ENCODE measurements around the gene TCF25.

The TCF25 gene

DNA sequence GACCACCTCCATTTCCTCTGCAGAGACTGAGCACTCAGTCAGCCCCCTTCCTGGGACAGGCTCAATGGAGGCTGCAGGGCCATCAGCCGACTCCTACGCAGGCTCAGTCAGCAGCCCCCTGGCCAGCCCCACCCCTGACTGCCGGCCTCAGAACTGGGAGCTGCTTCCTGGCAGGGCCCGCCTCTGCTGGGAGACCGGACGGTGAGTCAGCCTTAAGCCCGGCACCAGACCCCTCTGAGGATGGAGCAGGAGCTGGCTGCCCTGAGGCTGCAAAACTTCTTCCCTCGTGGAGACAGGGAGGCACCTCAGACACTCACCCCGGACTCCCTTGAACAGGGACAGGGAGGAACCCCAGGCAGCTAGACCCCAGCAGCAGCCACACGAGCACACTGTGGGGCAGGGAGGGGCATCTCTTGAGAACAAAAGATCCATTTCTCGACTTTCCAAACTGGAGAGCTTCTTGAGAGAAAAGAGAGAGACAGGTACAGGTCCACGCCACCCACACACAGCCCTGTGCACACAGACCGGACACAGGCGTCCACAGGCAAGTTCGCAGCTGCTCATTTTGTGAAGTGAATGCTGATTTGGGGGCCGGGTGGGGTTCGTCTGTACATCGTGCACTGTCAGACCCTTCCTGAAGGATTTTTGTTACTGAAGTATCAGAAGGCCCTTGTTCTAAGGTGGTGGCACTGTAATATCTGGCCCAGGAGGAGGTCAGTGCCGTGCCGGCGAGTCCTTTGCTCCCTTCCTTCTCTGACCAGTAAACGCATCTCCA lies 48.5 kb downstream of the TCF25 start (continued):
- TF ChIP-seq, protein P1, sequence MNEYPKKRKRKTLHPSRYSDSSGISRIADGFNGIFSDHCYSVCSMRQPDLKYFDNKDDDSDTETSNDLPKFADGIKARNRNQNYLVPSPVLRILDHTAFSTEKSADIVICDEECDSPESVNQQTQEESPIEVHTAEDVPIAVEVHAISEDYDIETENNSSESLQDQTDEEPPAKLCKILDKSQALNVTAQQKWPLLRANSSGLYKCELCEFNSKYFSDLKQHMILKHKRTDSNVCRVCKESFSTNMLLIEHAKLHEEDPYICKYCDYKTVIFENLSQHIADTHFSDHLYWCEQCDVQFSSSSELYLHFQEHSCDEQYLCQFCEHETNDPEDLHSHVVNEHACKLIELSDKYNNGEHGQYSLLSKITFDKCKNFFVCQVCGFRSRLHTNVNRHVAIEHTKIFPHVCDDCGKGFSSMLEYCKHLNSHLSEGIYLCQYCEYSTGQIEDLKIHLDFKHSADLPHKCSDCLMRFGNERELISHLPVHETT (tag by site-specific recombination; IDR thresholded peaks at IDR 0.05), result no peak
- TF ChIP-seq, protein P2, sequence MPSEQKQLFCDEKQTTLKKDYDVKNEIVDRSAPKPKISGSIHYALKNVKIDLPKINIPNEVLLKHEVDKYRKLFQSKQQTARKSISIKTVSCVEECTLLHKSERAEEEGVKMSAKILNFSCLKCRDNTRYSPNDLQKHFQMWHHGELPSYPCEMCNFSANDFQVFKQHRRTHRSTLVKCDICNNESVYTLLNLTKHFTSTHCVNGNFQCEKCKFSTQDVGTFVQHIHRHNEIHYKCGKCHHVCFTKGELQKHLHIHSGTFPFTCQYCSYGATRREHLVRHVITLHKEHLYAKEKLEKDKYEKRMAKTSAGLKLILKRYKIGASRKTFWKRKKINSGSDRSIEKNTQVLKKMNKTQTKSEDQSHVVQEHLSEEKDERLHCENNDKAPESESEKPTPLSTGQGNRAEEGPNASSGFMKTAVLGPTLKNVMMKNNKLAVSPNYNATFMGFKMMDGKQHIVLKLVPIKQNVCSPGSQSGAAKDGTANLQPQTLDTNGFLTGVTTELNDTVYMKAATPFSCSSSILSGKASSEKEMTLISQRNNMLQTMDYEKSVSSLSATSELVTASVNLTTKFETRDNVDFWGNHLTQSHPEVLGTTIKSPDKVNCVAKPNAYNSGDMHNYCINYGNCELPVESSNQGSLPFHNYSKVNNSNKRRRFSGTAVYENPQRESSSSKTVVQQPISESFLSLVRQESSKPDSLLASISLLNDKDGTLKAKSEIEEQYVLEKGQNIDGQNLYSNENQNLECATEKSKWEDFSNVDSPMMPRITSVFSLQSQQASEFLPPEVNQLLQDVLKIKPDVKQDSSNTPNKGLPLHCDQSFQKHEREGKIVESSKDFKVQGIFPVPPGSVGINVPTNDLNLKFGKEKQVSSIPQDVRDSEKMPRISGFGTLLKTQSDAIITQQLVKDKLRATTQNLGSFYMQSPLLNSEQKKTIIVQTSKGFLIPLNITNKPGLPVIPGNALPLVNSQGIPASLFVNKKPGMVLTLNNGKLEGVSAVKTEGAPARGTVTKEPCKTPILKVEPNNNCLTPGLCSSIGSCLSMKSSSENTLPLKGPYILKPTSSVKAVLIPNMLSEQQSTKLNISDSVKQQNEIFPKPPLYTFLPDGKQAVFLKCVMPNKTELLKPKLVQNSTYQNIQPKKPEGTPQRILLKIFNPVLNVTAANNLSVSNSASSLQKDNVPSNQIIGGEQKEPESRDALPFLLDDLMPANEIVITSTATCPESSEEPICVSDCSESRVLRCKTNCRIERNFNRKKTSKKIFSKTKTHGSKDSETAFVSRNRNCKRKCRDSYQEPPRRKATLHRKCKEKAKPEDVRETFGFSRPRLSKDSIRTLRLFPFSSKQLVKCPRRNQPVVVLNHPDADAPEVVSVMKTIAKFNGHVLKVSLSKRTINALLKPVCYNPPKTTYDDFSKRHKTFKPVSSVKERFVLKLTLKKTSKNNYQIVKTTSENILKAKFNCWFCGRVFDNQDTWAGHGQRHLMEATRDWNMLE (tag by site-specific recombination; conservative IDR thresholded peaks at IDR 0.05; ENCODE audit: low read depth), result no peak
- TF ChIP-seq, protein P3, sequence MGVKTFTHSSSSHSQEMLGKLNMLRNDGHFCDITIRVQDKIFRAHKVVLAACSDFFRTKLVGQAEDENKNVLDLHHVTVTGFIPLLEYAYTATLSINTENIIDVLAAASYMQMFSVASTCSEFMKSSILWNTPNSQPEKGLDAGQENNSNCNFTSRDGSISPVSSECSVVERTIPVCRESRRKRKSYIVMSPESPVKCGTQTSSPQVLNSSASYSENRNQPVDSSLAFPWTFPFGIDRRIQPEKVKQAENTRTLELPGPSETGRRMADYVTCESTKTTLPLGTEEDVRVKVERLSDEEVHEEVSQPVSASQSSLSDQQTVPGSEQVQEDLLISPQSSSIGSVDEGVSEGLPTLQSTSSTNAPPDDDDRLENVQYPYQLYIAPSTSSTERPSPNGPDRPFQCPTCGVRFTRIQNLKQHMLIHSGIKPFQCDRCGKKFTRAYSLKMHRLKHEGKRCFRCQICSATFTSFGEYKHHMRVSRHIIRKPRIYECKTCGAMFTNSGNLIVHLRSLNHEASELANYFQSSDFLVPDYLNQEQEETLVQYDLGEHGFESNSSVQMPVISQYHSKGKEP (tag by site-specific recombination; IDR thresholded peaks at IDR 0.05), result no peak
- TF ChIP-seq ZNF211 (tag by site-specific recombination; IDR thresholded peaks at IDR 0.05; ENCODE audit: low read depth), result no peak
- TF ChIP-seq ZNF785 (tag by site-specific recombination; IDR thresholded peaks at IDR 0.05), result no peak
- no peak for TF ChIP-seq ZNF394 (tag by site-specific recombination; IDR thresholded peaks at IDR 0.05; ENCODE audit: borderline replicate concordance)
- TF ChIP-seq KLF1 (tag by site-specific recombination; IDR thresholded peaks at IDR 0.05), result no peak
- TF ChIP-seq, protein P4, sequence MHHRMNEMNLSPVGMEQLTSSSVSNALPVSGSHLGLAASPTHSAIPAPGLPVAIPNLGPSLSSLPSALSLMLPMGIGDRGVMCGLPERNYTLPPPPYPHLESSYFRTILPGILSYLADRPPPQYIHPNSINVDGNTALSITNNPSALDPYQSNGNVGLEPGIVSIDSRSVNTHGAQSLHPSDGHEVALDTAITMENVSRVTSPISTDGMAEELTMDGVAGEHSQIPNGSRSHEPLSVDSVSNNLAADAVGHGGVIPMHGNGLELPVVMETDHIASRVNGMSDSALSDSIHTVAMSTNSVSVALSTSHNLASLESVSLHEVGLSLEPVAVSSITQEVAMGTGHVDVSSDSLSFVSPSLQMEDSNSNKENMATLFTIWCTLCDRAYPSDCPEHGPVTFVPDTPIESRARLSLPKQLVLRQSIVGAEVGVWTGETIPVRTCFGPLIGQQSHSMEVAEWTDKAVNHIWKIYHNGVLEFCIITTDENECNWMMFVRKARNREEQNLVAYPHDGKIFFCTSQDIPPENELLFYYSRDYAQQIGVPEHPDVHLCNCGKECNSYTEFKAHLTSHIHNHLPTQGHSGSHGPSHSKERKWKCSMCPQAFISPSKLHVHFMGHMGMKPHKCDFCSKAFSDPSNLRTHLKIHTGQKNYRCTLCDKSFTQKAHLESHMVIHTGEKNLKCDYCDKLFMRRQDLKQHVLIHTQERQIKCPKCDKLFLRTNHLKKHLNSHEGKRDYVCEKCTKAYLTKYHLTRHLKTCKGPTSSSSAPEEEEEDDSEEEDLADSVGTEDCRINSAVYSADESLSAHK (tag by site-specific recombination; IDR thresholded peaks at IDR 0.05), result no peak
- TF ChIP-seq SP7 (tag by site-specific recombination; IDR thresholded peaks at IDR 0.05), result peak; percentile 24
- no peak for TF ChIP-seq ZNF529 (tag by site-specific recombination; IDR thresholded peaks at IDR 0.05; ENCODE audit: insufficient replicate concordance)
- TF ChIP-seq ZNF521 (tag by site-specific recombination; IDR thresholded peaks at IDR 0.05), result no peak
- no peak for TF ChIP-seq TRIM28 (IDR thresholded peaks at IDR 0.05; ENCODE audit: borderline replicate concordance, low read length)
- no peak for TF ChIP-seq ZBTB7A (tag by site-specific recombination; IDR thresholded peaks at IDR 0.05; ENCODE audit: low read depth)
- TF ChIP-seq, protein P5, sequence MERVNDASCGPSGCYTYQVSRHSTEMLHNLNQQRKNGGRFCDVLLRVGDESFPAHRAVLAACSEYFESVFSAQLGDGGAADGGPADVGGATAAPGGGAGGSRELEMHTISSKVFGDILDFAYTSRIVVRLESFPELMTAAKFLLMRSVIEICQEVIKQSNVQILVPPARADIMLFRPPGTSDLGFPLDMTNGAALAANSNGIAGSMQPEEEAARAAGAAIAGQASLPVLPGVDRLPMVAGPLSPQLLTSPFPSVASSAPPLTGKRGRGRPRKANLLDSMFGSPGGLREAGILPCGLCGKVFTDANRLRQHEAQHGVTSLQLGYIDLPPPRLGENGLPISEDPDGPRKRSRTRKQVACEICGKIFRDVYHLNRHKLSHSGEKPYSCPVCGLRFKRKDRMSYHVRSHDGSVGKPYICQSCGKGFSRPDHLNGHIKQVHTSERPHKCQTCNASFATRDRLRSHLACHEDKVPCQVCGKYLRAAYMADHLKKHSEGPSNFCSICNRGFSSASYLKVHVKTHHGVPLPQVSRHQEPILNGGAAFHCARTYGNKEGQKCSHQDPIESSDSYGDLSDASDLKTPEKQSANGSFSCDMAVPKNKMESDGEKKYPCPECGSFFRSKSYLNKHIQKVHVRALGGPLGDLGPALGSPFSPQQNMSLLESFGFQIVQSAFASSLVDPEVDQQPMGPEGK (tag by site-specific recombination; IDR thresholded peaks at IDR 0.05), result peak; percentile 86
- TF ChIP-seq SP3 (tag by site-specific recombination; IDR thresholded peaks at IDR 0.05), result no peak
- TF ChIP-seq GLIS1 (tag by site-specific recombination; IDR thresholded peaks at IDR 0.05), result peak; percentile 81
- TF ChIP-seq ZNF558 (tag by site-specific recombination; IDR thresholded peaks at IDR 0.05), result no peak
- TF ChIP-seq KLF10 (tag by site-specific recombination; IDR thresholded peaks at IDR 0.05), result no peak; the same call in 1 of the 2 replicates
- TF ChIP-seq, protein P6, sequence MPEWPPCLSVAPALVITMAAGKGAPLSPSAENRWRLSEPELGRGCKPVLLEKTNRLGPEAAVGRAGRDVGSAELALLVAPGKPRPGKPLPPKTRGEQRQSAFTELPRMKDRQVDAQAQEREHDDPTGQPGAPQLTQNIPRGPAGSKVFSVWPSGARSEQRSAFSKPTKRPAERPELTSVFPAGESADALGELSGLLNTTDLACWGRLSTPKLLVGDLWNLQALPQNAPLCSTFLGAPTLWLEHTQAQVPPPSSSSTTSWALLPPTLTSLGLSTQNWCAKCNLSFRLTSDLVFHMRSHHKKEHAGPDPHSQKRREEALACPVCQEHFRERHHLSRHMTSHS (tag by site-specific recombination; IDR thresholded peaks at IDR 0.05), result no peak
- no peak for TF ChIP-seq ZNF585B (tag by site-specific recombination; IDR thresholded peaks at IDR 0.05)
- TF ChIP-seq TCF7L2 (IDR thresholded peaks at IDR 0.05; ENCODE audit: borderline replicate concordance, low read depth, low read length), result no peak
- TF ChIP-seq ZNF112 (tag by site-specific recombination; IDR thresholded peaks at IDR 0.05), result no peak
- no peak for TF ChIP-seq ZNF140 (tag by site-specific recombination; IDR thresholded peaks at IDR 0.05)
- no peak for TF ChIP-seq ZNF792 (tag by site-specific recombination; IDR thresholded peaks at IDR 0.05)
- TF ChIP-seq, protein P7, sequence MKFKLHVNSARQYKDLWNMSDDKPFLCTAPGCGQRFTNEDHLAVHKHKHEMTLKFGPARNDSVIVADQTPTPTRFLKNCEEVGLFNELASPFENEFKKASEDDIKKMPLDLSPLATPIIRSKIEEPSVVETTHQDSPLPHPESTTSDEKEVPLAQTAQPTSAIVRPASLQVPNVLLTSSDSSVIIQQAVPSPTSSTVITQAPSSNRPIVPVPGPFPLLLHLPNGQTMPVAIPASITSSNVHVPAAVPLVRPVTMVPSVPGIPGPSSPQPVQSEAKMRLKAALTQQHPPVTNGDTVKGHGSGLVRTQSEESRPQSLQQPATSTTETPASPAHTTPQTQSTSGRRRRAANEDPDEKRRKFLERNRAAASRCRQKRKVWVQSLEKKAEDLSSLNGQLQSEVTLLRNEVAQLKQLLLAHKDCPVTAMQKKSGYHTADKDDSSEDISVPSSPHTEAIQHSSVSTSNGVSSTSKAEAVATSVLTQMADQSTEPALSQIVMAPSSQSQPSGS (tag by site-specific recombination; IDR thresholded peaks at IDR 0.05; ENCODE audit: low read depth), result no peak

Data from HEK293 (cell line).